ENCODE measurements around the gene MUC2.

GRCh38 chr11:1086171-1087102 lies 11.8 kb downstream of the MUC2 start:
- TF ChIP-seq EZH2 (IDR thresholded peaks at IDR 0.05; ENCODE audit: low read depth) (no peak), CTCF (conservative IDR thresholded peaks at IDR 0.05) (no peak)

Measured in PC-9 (cell line).